ENCODE results near the gene SGIP1.
"Not testable (repeated sequence)": the region's sequence is repeated elsewhere in the genome, so short reads cannot be mapped to it uniquely, and the experiment has no call there.

SGIP1 gene

DNA sequence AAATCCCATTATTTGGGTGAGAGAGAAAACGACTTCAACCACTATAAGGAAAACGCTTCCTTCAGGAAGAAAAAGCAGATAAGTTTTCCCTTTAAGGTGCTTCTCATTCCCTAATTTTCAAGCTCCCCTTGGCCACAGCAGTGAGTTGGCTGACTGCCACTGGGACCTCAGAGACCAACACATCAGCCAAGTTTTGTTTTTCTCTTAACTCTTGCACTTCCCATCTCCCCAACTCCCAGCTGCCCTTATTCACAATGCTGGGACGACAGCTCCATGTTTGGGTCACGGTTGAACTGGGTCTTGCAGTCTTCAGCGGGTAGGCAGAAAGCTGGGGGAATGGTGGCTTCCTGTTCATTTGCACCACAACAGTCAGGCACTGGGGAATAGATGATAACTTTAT lies 18.9 kb downstream of the SGIP1 start:
- DNase-seq (ENCODE audit: low read depth in 1 of 2, low spot score in 1 of 2), result no peak

GRCh38 chr1:66553846-66554245 lies 19.9 kb downstream of the SGIP1 start:
- no peak for DNase-seq (ENCODE audit: low read depth in 1 of 2, low spot score in 1 of 2)

DNA sequence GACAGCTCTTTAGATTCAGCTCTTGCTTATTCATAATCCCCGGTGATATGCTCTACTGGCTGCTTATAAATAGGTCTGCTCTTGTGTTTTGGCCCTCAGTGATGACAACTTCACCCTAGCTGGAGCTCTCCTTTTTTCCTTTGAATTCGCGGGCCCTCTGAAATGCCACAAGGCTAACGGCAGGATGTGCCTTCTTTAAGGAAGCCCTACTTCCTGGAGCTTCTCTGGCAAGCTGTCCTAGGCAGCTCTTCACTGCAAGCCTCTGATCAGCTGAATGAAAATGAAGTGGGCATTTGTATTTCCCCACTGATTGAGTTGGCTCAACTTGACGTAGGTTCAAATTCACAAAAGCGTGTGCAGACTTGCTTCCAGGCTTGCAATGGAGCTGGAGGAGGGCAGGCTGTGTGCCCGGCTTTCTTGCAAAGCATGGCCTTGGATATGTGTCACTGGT lies 22.2 kb downstream of the SGIP1 start:
- DNase-seq (ENCODE audit: low read depth in 1 of 2, low spot score in 1 of 2), result no peak

GRCh38 chr1:66557157-66557556 lies 23.2 kb downstream of the SGIP1 start:
- no peak for DNase-seq (ENCODE audit: low read depth in 1 of 2, low spot score in 1 of 2)

DNA sequence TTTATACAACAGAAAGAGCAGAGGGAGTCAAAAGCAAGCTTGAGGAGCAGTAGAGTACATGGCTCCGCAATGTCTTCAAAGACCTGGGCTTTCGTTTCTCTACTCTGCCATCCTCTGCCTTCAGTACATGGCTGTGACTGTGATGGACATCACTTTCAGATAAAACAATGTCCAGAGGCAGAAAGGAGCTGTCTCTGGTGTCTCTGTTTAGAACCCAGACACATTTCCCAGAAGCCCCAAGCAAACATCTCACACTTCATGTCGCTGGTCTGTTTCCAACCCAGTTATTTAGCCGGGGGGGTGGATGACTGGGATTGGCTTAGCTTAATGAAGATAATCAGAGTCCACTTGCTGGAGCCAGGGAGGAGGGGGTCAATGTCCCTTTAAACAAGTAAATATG lies 25.6 kb downstream of the SGIP1 start:
- DNase-seq (ENCODE audit: low read depth in 1 of 2, low spot score in 1 of 2), result no peak

DNA sequence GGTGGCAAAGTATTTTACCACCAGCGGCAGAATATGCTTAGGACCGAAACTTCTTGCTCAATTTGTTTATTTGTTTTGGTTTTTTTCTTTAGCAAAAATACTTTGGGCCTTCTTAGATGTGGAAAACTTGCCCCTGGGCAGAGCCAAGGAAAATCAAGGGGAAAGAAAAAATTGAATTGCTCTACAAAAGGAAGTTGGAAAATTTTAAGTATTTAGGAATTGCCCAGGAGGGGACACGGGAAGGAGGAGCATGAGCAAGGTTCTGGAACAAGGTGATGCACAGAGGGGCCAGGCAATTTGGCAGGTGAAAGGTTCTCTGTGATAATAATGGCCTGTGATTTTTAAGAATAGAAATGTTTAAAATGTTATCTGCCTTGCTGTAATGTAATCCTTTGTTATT lies 28.6 kb downstream of the SGIP1 start:
- no peak for DNase-seq (ENCODE audit: low read depth in 1 of 2, low spot score in 1 of 2)

DNA sequence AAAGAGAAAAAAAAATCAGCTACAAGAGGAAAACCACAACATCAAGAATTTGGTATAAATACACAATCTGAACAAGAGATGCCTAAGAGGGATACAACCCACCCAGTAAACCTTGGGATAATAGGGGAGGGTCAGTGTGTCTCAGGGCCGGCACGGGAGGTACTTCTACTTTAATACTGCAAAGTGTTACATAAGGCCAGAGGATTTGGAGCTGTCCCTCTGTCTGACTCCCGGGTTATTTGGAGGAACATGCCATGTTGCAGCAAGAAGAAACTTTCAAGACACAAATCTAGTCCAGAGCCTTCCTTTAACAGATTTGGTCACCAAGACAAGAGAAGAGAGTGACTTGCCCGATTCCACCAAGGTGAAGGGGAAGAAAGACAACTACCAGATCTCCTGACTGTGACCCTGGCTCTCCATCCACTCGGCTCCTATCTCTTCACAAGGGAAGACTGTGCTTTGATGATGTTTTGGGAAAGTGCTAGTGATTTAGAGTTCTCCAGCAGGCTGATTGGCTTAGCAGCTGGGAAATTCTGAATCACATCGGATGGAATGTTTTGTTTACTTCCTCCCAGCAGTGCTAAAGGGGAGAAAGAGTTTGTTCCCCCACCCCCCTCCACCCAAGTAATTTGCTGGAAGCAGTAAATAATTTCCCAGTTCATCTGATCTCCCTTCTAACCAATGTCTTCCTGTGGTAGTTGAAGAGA lies 29.3 kb downstream of the SGIP1 start:
- no peak for DNase-seq (ENCODE audit: low read depth in 1 of 2, low spot score in 1 of 2)

DNA sequence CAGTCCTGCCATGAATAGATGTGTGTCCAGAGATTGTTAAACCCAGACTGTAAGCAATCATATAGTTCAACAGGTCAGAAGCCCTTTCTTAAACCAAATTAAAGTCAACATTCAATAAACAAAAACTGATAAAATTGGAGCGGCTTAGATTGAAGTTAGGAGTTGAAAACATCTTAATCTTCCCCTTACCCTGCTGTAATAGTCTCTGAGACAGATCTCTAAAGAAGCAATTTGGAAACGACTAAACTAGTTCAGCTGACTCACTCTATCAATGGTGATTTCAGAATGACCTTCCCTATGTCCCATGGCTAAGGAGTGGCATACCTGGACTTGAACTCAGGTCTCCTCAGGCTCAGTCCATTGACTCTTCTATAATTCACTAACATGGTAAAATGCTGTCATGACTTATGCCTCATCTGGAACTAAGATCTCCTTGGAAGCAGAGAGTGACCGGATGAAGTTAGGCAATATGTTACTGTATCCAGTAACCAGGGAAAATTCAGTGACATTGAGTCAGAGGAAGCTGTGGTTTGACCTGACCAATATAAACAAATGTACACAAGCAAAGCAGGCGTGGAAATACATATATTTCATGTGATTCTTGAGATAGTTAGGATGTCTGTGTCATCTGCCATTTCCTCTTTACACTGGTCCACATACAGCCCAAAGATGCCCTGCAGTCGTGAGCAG lies 30.1 kb downstream of the SGIP1 start:
- DNase-seq (ENCODE audit: low read depth in 1 of 2, low spot score in 1 of 2), result no peak

DNA sequence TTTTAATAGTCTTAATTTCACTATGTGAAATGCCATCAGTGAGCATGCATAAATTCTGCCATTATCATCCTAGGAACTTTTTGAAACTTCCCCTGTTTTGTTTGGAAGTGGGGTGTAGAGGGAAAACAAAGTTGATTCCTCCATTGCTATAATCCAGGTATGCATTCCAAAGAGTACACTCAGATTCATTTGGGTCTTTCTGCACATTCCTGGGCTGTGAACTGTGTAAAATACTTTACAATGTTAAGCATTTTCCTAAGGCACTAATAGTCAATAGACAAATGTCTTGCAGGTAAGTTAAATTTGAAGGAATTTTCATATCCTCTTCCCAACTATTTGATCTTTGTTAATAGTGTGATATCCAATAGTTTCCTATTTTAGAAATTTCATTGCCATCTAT lies 36.2 kb downstream of the SGIP1 start:
- DNase-seq (ENCODE audit: low read depth in 1 of 2, low spot score in 1 of 2), result no peak

GRCh38 chr1:66571789-66572188 lies 37.8 kb downstream of the SGIP1 start:
- DNase-seq (ENCODE audit: low read depth in 1 of 2, low spot score in 1 of 2), result no peak

- DNase-seq (ENCODE audit: low read depth in 1 of 2, low spot score in 1 of 2), result no peak
Measured at GRCh38 chr1:66575739-66576138, 41.8 kb downstream of the SGIP1 start.

DNA sequence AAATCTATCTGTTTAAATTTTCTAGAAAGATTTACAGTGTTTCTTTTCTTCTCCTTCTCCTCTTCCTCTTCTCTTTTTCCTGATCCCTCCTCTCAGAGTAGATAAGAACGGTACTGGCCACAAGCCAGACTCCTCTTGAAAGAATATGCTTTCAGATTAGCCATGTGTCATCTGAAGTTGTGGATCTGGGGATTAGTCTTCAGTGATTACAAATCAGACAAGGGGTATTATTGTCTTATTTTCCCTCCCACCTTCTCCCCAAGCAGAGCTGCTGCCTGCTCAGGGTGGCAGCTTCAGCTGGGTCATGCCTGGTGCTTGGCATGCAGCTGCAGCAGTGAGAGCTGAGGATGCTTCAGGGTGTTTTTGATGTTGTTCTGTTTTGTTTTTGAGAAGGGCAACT lies 42.7 kb downstream of the SGIP1 start:
- no peak for DNase-seq (ENCODE audit: low read depth in 1 of 2, low spot score in 1 of 2)

GRCh38 chr1:66578841-66579240 lies 44.9 kb downstream of the SGIP1 start:
- DNase-seq (ENCODE audit: low read depth in 1 of 2, low spot score in 1 of 2), result no peak

GRCh38 chr1:66580081-66580480 lies 46.1 kb downstream of the SGIP1 start:
- DNase-seq (ENCODE audit: low read depth in 1 of 2, low spot score in 1 of 2), result no peak

GRCh38 chr1:66583021-66583420 lies 49.1 kb downstream of the SGIP1 start:
- DNase-seq (ENCODE audit: low read depth in 1 of 2, low spot score in 1 of 2), result no peak

GRCh38 chr1:66585002-66585401 lies 51.0 kb downstream of the SGIP1 start:
- DNase-seq (ENCODE audit: low read depth in 1 of 2, low spot score in 1 of 2), result no peak

- no peak for DNase-seq (ENCODE audit: low read depth in 1 of 2, low spot score in 1 of 2)
Measured at GRCh38 chr1:66589326-66589725, 55.4 kb downstream of the SGIP1 start.

DNA sequence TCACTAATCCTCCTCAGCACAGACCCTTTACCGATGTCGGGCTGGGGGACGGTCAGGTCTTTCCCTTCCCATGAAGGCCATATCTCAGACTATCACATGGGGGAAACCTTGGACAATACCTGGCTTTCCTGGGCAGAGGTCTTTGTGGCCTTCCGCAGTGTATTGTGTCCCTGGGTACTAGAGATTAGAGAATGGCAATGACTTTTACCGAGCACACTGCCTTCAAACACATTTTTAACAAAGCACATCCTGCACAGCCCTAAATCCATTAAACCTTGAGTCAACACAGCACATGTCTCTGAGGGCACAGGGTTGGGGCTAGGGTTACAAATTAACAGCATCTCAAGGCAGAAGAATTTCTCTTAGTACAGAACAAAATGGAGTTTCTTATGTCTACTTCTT lies 58.2 kb downstream of the SGIP1 start:
- DNase-seq (ENCODE audit: low read depth in 1 of 2, low spot score in 1 of 2), result not testable (repeated sequence)

DNA sequence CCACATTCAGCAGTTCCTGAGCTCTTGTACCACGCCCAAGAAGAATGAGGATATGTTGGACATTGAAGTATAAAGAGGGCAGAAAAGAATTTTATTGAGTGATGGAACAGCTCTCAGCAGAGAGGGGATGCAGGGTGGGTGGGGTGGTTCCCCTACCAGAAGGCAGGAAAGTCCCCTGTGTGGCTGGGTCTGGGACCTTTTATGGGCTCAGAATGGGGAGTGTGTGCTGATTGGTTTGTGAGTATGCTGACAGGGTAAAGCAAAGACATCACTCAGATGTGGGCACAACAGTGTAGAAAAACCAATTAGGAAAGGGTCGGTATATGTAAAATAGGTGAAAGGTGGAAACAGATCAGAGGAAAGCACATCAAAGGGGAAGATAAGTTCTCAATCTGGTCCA lies 62.2 kb downstream of the SGIP1 start:
- DNase-seq (ENCODE audit: low read depth in 1 of 2, low spot score in 1 of 2), result no peak

- no peak for DNase-seq (ENCODE audit: low read depth in 1 of 2, low spot score in 1 of 2)
Measured at GRCh38 chr1:66597500-66597899, 63.5 kb downstream of the SGIP1 start.

- no peak for DNase-seq (ENCODE audit: low read depth in 1 of 2, low spot score in 1 of 2)
Measured at GRCh38 chr1:66598670-66599069, 64.7 kb downstream of the SGIP1 start.

GRCh38 chr1:66599346-66599745 lies 65.4 kb downstream of the SGIP1 start:
- DNase-seq (ENCODE audit: low read depth in 1 of 2, low spot score in 1 of 2), result no peak
